Choroid plexus epithelial cell (primary cell): ENCODE data around the gene OR13J1.

Experiments used
- DNase-seq: peaks from one replicate; pipeline ENCODE4 v3.0.0-alpha.2; 2010; ENCODE audit warnings: low read depth
- H3K4me3 ChIP-seq: 2 replicates; pipeline ENCODE4 v1.5.1; 2011; ENCODE audit warnings: low read depth, mild to moderate bottlenecking, control low read depth, low read length, moderate library complexity
- TF ChIP-seq, protein P1 (sequence below): conservative IDR thresholded peaks from 2 replicates; pipeline ENCODE4 v1.5.1; 2011; ENCODE audit warnings: low read depth, mild to moderate bottlenecking, control low read depth, inconsistent platforms, low read length, moderate library complexity

The OR13J1 gene

DNA sequence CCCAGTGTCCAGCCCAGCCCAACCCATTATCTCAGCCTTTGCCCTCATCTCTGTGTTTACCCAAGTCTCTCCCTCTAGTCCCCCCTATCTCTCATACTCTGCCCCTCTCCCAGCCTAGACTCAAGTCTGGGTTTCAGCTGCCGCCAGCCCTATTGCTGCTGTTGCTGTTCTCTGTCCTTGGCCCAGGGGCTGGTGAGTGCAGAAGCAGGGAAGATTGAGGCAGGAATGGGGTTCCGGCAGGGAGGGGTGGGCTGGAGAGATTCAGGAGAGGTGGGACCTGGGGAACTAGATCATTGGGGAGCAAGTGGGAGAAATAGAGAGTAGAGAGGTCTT, 40.5 kb downstream of the OR13J1 start:
- DNase-seq, result no peak
- H3K4me3 ChIP-seq, result peak overlapping the region; percentile 73
- TF ChIP-seq, protein P1, sequence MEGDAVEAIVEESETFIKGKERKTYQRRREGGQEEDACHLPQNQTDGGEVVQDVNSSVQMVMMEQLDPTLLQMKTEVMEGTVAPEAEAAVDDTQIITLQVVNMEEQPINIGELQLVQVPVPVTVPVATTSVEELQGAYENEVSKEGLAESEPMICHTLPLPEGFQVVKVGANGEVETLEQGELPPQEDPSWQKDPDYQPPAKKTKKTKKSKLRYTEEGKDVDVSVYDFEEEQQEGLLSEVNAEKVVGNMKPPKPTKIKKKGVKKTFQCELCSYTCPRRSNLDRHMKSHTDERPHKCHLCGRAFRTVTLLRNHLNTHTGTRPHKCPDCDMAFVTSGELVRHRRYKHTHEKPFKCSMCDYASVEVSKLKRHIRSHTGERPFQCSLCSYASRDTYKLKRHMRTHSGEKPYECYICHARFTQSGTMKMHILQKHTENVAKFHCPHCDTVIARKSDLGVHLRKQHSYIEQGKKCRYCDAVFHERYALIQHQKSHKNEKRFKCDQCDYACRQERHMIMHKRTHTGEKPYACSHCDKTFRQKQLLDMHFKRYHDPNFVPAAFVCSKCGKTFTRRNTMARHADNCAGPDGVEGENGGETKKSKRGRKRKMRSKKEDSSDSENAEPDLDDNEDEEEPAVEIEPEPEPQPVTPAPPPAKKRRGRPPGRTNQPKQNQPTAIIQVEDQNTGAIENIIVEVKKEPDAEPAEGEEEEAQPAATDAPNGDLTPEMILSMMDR, result no peak

DNA sequence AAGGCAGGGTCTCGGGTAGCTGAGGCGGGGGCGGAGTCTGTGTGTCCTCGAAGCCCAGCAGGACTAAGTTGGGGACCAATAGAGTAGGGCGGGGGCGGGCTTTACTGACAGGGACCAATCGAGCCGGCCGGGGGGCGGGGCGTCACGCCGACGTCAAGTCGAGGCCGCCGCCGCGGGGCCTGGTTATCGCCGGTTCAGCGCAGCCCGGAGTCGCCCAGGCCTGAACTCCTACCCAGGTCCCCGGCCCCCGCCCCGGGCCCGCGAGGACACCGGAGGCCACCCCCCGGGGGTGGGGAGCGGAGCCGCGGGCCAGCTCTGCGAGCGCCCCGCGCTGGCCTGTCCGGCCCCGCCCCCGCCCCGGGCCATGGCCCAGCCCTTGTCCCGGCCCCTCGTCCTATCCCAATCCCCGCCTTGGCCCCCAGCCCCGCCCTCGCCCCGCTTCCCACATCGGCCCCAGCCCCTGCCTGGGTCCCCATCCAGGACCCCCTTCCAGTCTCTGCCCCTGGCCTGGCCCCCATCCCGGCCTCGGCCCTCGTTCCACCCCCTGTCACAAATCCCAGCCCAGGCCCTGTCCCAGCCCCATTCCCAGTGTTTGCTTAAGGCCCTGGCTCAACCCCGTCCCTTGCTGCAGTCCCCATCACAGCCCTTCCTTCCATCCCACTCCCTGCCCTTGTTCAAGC, 41.0 kb downstream of the OR13J1 start, which contains the start of gene TMEM8B:
Gene TMEM8B (plus strand): TSS at position 145 of the 680 bp plus-strand sequence. CDS start 220 bp downstream, at position 365.
- TF ChIP-seq, protein P1, result no peak
- H3K4me3 ChIP-seq, result peak within 1 kb of the TSS; percentile 73

DNA sequence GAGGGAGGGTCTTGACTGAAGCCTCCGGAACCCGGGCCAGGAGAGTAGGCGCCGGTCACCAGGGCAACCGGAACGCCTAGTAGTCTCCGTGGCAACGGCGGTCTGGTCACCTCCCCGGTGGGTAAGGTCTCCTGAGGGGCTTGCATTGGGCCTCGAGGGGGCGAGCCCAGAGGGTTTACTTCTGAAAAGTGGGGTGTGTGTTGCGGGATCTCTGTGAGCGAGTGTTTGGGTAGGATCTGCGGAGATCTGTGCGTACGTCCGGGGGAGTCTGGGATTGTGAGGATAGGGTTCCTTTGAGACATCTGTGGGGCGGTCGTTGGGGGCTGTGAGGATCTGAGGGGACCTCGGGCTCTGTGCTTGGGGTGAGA, 41.5 kb downstream of the OR13J1 start, which contains the start of gene FAM221B:
Gene FAM221B (minus strand): TSS at position 17 of the 368 bp plus-strand sequence. CDS start 2,571 bp downstream, outside the sequence.
- peak within 1 kb of the TSS; percentile 73 for H3K4me3 ChIP-seq
- DNase-seq, result no peak
- TF ChIP-seq, protein P1, result no peak

More for the DNA sequence above, 41.0 kb downstream of the OR13J1 start, which contains the start of gene TMEM8B:
- peak; percentile 92 for DNase-seq

DNA sequence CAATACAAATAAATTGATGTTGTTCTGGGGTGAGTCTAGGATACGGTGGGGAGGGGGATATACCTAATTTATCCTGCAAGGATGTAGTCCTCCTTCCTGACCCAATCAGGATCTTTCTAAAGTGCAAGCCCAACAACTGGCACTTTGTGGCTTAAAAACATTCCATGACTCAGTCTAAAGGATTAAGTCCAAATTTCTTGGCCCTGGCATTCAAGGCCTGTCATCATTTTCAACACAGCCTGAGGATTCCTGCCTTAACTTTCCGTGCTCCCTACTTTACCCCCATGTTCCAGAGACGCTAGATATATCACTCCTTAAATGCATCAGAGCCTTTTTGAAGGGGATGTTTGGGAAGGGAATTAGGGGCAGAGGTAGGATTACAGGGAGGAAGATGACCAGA, 42.7 kb downstream of the OR13J1 start:
- H3K4me3 ChIP-seq, result no peak overlapping the region
- TF ChIP-seq, protein P1, result no peak
- no peak for DNase-seq

DNA sequence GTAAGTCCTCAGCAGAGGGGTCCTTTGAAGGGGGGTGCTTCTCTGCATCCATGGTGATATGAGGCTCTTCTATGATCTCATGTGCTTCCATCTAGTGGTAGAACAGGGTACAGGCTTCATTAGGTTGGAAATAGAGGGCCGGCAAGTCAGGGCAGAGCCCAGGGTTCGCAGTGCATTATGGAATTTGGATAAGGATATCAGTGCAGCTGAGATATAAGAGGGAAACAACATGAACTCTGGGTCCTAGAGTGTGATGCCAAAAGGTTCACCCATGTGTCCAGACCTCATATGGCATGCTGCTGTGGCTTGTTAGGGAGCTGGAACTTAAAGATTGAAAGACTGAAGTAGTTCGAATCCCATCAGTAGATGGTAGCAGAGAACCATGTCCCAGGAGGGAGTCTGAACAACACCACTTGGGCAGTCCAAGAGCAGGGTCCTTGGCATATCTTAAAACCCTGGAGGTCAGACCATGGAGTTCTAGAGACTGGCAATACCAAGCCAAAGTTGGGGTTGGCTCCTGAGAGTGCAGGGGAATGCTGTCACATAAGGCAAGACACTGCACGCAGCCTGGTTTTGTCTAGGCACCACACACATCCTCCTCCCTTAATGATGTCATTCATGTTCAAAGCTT, 44.0 kb downstream of the OR13J1 start:
- H3K4me3 ChIP-seq, result no peak overlapping the region

DNA sequence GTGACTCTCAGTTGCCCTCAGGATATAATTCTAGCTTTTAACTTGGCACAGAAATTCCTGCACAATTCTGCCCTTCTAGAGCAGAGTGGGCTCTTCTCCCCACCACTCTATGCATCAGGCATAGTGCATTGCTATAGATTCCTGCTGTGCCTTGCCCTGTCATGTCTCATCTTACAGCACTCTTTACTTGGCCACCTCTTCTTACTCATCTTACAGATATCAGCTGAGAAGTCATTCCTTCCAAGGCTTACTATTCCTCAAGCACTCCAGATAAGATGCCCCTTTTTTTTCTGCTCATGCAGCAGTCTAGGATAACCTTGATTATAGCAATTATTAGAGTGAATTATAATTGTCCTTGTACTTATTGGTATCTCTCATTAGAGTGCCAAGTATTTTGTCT, 47.3 kb downstream of the OR13J1 start:
- peak; percentile 36 for DNase-seq
- no peak overlapping the region for H3K4me3 ChIP-seq
- TF ChIP-seq, protein P1, result no peak

More for the DNA sequence above, 44.0 kb downstream of the OR13J1 start:
- peak; percentile 83 for DNase-seq
- TF ChIP-seq, protein P1, result peak; percentile 78
